ENCODE results near the gene DLK2.

- TF ChIP-seq CTCF (IDR thresholded peaks at IDR 0.05; ENCODE audit: low read depth, low read length, poor library complexity, severe bottlenecking) (no peak), EZH2phosphoT487 (IDR thresholded peaks at IDR 0.05; ENCODE audit: borderline replicate concordance, low read length) (no peak)
Observed at GRCh38 chr6:43467752-43468151, 12.4 kb upstream of the DLK2 start.
